Endothelial cell of umbilical vein (primary cell): ENCODE data around the gene CEP72. TPM values are rescaled to one million over a fixed set of nuclear protein-coding genes. Genes with fewer than 3 reads are reported as not detected.

Experiments used
- BruUV-seq: library from RNA; stranded (reverse); fragments of 400-500 nt; replicated peaks from 2 replicates; lab custom pipeline; 2021; lab: Mats Ljungman, UMichigan
- CTCF ChIA-PET: fragments of 300-600, 350-600 bp; sonication (Branson Sonifier 250); formaldehyde crosslinking; loops from one replicate; lab custom pipeline; 2021; ENCODE audit warnings: antibody characterized with exemption, inconsistent platforms; lab: Charles Lee
- POLR2A ChIA-PET: fragments of 300-600, 350-600 bp; sonication (Branson Sonifier 250); formaldehyde crosslinking; loops from one replicate; lab custom pipeline; 2021; ENCODE audit warnings: antibody characterized with exemption, inconsistent platforms; lab: Charles Lee
- DNase-seq: peaks from one replicate; pipeline ENCODE4 v3.0.0-alpha.2; 2011; ENCODE audit warnings: low read depth, low spot score
- FAIRE-seq: peaks from 2 replicates; lab custom pipeline; 2011; peaks lifted over from hg19 to GRCh38; lab: Jason Lieb, UNC
- H2AFZ ChIP-seq: 2 replicates; pipeline ENCODE4 v1.6.0; 2012; ENCODE audit warnings: low read depth, low read length, control low read depth, inconsistent platforms
- H3K27ac ChIP-seq: 2 replicates; pipeline ENCODE4 v1.5.1; 2011; ENCODE audit warnings: low read depth, mild to moderate bottlenecking, control low read depth, low read length, moderate library complexity; ENCODE audit not compliant: insufficient read depth
- H3K27me3 ChIP-seq, 2 experiments: 2 replicates each; pipeline versions ENCODE4 v1.6.0 to v1.6.1; 2011; ENCODE audit warnings: low read length in 2 of 2, mixed read lengths in 1 of 2; ENCODE audit not compliant: control insufficient read depth in 2 of 2, insufficient read depth in 2 of 2
- H3K36me3 ChIP-seq, 2 experiments: 2 replicates in 1 of 2; 3 replicates in 1 of 2; pipeline ENCODE4 v1.5.1; 2011; ENCODE audit warnings: low read length in 2 of 2, mild to moderate bottlenecking in 1 of 2, moderate library complexity in 1 of 2; ENCODE audit not compliant: control insufficient read depth in 2 of 2, insufficient read depth in 2 of 2; ENCODE audit errors: extremely low read depth in 1 of 2
- H3K4me1 ChIP-seq: 3 replicates; pipeline ENCODE4 v1.5.1; 2011; ENCODE audit warnings: mild to moderate bottlenecking, low read length; ENCODE audit not compliant: control insufficient read depth, insufficient read depth; ENCODE audit errors: extremely low read depth
- H3K4me2 ChIP-seq: 2 replicates; pipeline ENCODE4 v1.6.1; 2011; ENCODE audit warnings: low read length, control low read depth, mixed read lengths; ENCODE audit not compliant: insufficient read depth
- H3K4me3 ChIP-seq, 3 experiments: fragments of 200-600 bp in 1 of 3; sonication (generic), shearing (Covaris generic) in 1 of 3; replicated peaks in 1 of 3; 2 replicates each; pipeline ENCODE4 v1.5.1; 2011 to 2016; ENCODE audit warnings: control low read depth in 3 of 3, low read length in 3 of 3, mild to moderate bottlenecking in 2 of 3, inconsistent platforms in 1 of 3, low read depth in 1 of 3, moderate library complexity in 1 of 3; ENCODE audit not compliant: insufficient read depth in 1 of 3
- H3K79me2 ChIP-seq: 2 replicates; pipeline ENCODE4 v1.6.0; 2012; ENCODE audit warnings: low read length, inconsistent platforms; ENCODE audit not compliant: control insufficient read depth, insufficient read depth
- H3K9ac ChIP-seq: replicated peaks from 2 replicates; pipeline ENCODE3; 2011; ENCODE audit warnings: low read length, control low read depth; ENCODE audit not compliant: insufficient read depth; ENCODE audit errors: extremely low read depth
- H3K9me1 ChIP-seq: replicated peaks from 3 replicates; pipeline ENCODE4 v1.6.0; 2011; ENCODE audit warnings: mild to moderate bottlenecking, low read length; ENCODE audit not compliant: control insufficient read depth, insufficient read depth; ENCODE audit errors: extremely low read depth
- H3K9me3 ChIP-seq: replicated peaks from 2 replicates; pipeline ENCODE4 v1.5.1; 2012; ENCODE audit warnings: low read length, inconsistent platforms; ENCODE audit not compliant: control insufficient read depth, insufficient read depth
- H4K20me1 ChIP-seq: replicated peaks from 2 replicates; pipeline ENCODE3; 2011; ENCODE audit warnings: mild to moderate bottlenecking, low read length; ENCODE audit not compliant: control insufficient read depth, insufficient read depth; ENCODE audit errors: extremely low read depth
- EZH2 ChIP-seq: IDR thresholded peaks from 2 replicates; pipeline ENCODE4 v1.6.1; 2012; ENCODE audit warnings: borderline replicate concordance, low read depth, mild to moderate bottlenecking, moderate library complexity, low read length, inconsistent platforms; ENCODE audit not compliant: severe bottlenecking
- FOS ChIP-seq: IDR thresholded peaks from 2 replicates; pipeline ENCODE4 v1.6.1; 2011; ENCODE audit warnings: mild to moderate bottlenecking, low read length, moderate library complexity, borderline replicate concordance; ENCODE audit not compliant: insufficient read depth
- JUN ChIP-seq: IDR thresholded peaks from 2 replicates; pipeline ENCODE4 v1.6.1; 2011; ENCODE audit warnings: borderline replicate concordance, low read depth; ENCODE audit not compliant: insufficient read length, insufficient read depth
- MAX ChIP-seq: IDR thresholded peaks from 2 replicates; pipeline ENCODE4 v1.6.1; 2011; ENCODE audit not compliant: insufficient read depth, insufficient read length
- POLR2A ChIP-seq: IDR thresholded peaks from 2 replicates; pipeline ENCODE4 v1.6.1; 2012; ENCODE audit warnings: low read depth, mild to moderate bottlenecking, control low read depth, low read length
- POLR2AphosphoS5 ChIP-seq: IDR thresholded peaks from 2 replicates; pipeline ENCODE4 v1.6.1; 2012; ENCODE audit warnings: low read depth, mild to moderate bottlenecking, control low read depth, low read length, moderate library complexity; ENCODE audit not compliant: insufficient read depth
- dilution Hi-C: fragments of 300-500 bp; cut with MboI; formaldehyde crosslinking; loops from one replicate; pipeline ENCODE4 v1.15.0; 2019; ENCODE audit warnings: low sequenced_read_pairs; ENCODE audit not compliant: extremely low pct_ligation_motif_present
- intact Hi-C: fragments of 100-400 bp; cut with micrococcal nuclease; formaldehyde crosslinking; loops from one replicate; pipeline ENCODE4 v1.10.0; 2022
- polyA plus RNA-seq, 4 experiments: library from polyadenylated mRNA; depleted of rRNA in 3 of 4; stranded (reverse) in 3 of 4; unstranded in 1 of 4; fragments of >200 nt; gene quantifications; 2 replicates each; pipeline versions ENCODE4 v1.2.1 to v1.2.3, GENCODE V29; 2011 to 2012; ENCODE audit warnings: missing spikeins in 1 of 4
- total RNA-seq: library from RNA; stranded (reverse); gene quantifications from 2 replicates; pipeline ENCODE4 v1.2.3, GENCODE V29; 2021

Gene CEP72
- total and polyA plus RNA-seq, 2 donors (not counting 3 experiments of a cell fraction or from before 2014, with no cell fraction given), result 2.9 to 9.5 TPM

DNA sequence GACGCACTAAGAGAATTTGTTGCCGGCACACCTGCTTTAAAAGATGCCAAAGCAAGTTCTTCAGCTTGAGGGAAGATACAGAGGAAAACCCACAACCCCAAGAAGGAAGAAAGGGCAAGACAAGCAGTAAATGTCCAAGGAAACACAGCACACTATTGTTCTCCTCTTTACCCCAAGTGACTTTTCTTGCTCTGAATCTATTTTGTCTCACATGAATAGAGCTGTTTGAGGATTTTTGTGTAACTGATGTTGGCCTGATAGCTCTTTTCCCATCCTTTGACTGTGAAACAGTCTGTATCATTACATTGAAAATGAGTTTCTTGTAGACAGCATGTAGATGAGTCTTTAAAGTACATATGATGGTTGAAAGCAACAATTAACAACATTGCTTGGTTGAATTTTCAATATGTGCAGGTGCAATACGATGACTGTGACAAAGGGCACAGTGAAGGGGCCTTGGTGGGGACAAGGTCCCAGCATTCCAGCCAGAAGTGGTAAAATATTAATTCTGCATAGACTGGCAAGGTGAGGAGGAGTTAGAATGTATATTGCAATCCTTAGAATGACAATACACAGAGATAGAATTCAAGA lies 16.8 kb upstream of the CEP72 start:
- Histone ChIP-seq H2AFZ (no peak overlapping the region), H3K9me1 (no peaks in the 10 kb centered on the region), H4K20me1 (no peaks in the 10 kb centered on the region), H3K27me3 (peaks cover 9 to 31% of the 10 kb centered on the region in 2 experiments), H3K36me3 (no peaks in the 10 kb centered on the region), H3K4me2 (no peak overlapping the region), H3K4me1 (no peaks in the 10 kb centered on the region), H3K9ac (no peak overlapping the region), H3K79me2 (no peaks in the 10 kb centered on the region), H3K27ac (no peak overlapping the region), H3K9me3 (no peaks in the 10 kb centered on the region), H3K4me3 (no peak overlapping the region)
- CTCF ChIA-PET, result no interaction called here
- intact Hi-C loops (no loop called here), dilution Hi-C loops (no loop called here)
- FAIRE-seq (no peak), DNase-seq (no peak)
- no TSS peak for BruUV-seq
- no peak for TF ChIP-seq MAX
- TF ChIP-seq FOS, result no peak
- no peak for TF ChIP-seq POLR2A
- no peak for TF ChIP-seq POLR2AphosphoS5
- no peak for TF ChIP-seq JUN
- POLR2A ChIA-PET, result no interaction called here

GRCh38 chr5:597871-598563 lies 14.1 kb upstream of the CEP72 start:
- no peaks in the 10 kb centered on the region for H3K36me3 ChIP-seq
- no peak overlapping the region for H3K4me3 ChIP-seq
- no peaks in the 10 kb centered on the region for H3K9me3 ChIP-seq
- no peak for DNase-seq
- TF ChIP-seq MAX, result no peak
- no peak for TF ChIP-seq FOS
- peak; percentile 6 for TF ChIP-seq EZH2
- no peak for TF ChIP-seq POLR2A
- no peak overlapping the region for H2AFZ ChIP-seq
- H3K4me1 ChIP-seq, result no peaks in the 10 kb centered on the region
- dilution Hi-C loops, result no loop called here
- intact Hi-C loops, result no loop called here
- peaks cover 9 to 28% of the 10 kb centered on the region in 2 experiments for H3K27me3 ChIP-seq
- no peaks in the 10 kb centered on the region for H3K79me2 ChIP-seq
- ChIA-PET CTCF (no interaction called here), POLR2A (no interaction called here)
- H3K27ac ChIP-seq, result no peak overlapping the region
- no peak for FAIRE-seq
- H3K9me1 ChIP-seq, result no peaks in the 10 kb centered on the region
- H3K4me2 ChIP-seq, result no peak overlapping the region
- no peaks in the 10 kb centered on the region for H4K20me1 ChIP-seq
- no TSS peak for BruUV-seq
- no peak overlapping the region for H3K9ac ChIP-seq
